T-helper 1 cell treated with Interleukin-12 subunit alpha and Interleukin-12 subunit beta and Interleukin-4 antibody, amounts not matched to agents 30 ng/mL and 1 ng/mL, for 36 hours (primary cell): ENCODE data around the gene TRAPPC2. TPM values are rescaled to one million over a fixed set of nuclear protein-coding genes. Genes with fewer than 3 reads are reported as not detected.
"Not testable (repeated sequence)": the region's sequence is repeated elsewhere in the genome, so short reads cannot be mapped to it uniquely, and the experiment has no call there.

ENCODE experiments used
- intact Hi-C: fragments of 100-400 bp; cut with micrococcal nuclease; formaldehyde crosslinking; loops from one replicate; pipeline ENCODE4 v1.15.1; 2024
- total RNA-seq: library from RNA; stranded (reverse); gene quantifications from 2 replicates; pipeline ENCODE4 v1.2.3, GENCODE V29; 2022

TRAPPC2 gene
- total RNA-seq, 1 donor from 2014 or later = 25.6 TPM

DNA sequence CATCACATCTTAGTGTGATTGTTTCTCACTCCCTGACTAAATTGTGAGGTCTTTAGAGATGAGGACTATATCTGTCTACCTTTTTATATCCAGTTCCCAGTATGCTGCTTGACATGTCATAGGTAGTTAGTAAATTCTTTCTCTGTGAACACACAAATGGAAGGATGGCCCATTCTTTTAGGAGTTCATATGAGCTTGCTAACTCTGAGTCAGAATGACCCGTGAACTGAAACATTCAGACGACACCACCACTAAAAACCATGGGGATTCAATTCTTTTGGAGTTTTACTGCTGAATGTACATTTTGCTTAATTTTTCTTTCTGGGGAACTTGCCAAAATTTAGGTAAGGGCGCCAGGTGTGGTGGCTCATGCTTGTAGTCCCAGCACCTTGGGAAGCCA lies 14.1 kb upstream of the TRAPPC2 start:
- intact Hi-C loops = loop anchor here (1.0 to 5.0 kb wide), 2 partner anchors 90 to 241 kb away; no protein-coding TSS in a partner anchor

DNA sequence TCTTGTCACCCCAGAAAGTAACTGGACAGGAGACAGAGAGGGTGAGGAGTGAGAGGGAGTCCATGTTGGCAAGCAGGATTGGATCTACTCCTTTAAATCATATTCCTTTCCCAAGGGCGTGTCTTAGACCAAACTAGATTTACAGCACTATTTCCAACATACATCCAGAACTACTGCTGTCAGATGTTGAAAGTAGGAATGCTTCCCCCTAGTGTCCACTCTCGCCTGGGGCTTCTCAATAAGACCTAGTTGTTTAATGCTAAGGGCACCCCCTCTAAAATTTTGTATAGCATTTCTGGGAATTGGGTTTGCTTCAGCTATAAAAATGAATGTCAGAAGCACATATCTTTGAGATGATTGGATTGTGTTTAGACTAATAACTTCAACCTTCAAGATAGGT lies 13.4 kb upstream of the TRAPPC2 start:
- intact Hi-C loops = loop anchor here (1.0 to 5.0 kb wide), 2 partner anchors 90 to 241 kb away; no protein-coding TSS in a partner anchor

DNA sequence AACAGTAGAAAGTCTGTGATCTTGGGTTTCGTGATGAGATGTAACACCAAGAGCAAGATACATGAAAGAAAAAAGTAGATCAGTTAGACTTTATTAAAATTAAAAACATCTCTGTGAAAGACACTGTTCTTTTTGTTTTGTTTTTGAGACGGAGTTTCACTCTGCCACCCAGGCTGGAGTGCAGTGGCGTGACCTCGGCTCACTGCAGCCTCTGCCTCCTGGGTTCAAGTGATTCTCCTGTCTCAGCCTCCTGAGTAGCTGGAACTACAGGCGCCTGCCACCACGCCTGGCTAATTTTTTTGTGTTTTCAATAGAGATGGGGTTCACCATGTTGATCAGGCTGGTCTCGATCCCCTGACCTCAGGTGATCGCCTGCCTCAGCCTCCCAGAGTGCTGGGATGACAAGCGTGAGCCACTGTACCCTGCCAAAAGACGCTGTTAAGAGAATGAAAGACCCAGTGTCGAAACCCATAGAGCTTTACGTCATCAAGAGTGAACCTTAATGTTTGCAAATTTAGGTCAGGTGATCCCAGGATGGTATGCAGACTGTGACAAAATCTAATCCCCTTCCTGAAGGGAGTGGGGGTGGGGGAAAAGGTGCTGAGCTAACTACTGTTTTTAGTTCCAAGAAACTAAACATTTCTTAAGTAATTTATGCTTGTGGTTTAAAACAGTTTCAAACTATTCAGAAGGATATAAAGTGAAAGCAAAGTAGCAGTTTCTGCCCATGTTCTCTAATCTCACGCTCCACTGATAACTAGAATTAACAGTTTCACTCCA lies 8.2 kb upstream of the TRAPPC2 start:
- intact Hi-C loops = loop anchor here (1.0 kb wide), 1 partner anchor 8 kb away; the partner anchor contains the start of genes OFD1 and TRAPPC2

DNA sequence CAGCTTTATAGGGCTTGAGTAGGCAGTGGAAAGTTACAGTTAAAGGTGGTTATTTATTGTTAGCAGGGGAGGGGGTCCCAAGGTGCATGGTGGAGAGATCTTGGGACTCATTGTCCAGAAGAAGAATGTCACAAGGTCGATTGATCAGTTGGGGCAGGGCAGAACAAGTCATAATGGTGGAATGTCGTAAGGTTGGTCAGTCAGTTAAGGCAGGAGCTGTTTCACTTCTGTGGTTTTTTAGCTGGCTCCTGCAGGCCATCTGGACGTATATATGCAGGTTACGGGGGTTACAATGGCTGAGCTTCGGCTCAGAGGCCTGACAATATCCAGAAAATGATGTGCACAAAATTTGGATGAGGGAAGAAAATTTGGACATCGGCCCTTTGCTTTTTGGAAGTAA lies 7.3 kb upstream of the TRAPPC2 start:
- intact Hi-C loops = loop anchor here (1.0 kb wide), 1 partner anchor 7 kb away; the partner anchor contains the start of genes OFD1 and TRAPPC2

DNA sequence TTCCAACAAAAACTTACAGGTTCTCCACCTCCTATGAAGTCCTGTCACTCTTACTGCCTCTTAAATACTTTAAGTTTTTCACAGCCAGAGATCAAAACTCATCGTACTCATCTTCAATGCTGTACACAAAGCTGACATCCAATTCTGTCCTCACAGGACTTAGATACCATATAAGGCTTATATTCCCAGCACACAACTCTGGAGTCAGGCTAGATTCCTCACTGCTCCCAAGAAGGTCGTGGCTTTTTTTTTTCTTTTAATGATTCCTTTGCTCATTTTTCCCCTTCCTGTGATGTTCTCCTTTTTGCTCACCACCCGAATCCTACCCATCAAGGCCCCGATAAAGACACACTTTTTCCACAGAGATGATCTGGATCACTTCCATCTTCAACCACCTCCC lies 914 bp downstream of the TRAPPC2 start:
- intact Hi-C loops = loop anchor here (2.0 to 10.0 kb wide), 5 partner anchors 15 to 1941 kb away; partner anchors contain the start of genes FANCB, MOSPD2 and PRPS2

DNA sequence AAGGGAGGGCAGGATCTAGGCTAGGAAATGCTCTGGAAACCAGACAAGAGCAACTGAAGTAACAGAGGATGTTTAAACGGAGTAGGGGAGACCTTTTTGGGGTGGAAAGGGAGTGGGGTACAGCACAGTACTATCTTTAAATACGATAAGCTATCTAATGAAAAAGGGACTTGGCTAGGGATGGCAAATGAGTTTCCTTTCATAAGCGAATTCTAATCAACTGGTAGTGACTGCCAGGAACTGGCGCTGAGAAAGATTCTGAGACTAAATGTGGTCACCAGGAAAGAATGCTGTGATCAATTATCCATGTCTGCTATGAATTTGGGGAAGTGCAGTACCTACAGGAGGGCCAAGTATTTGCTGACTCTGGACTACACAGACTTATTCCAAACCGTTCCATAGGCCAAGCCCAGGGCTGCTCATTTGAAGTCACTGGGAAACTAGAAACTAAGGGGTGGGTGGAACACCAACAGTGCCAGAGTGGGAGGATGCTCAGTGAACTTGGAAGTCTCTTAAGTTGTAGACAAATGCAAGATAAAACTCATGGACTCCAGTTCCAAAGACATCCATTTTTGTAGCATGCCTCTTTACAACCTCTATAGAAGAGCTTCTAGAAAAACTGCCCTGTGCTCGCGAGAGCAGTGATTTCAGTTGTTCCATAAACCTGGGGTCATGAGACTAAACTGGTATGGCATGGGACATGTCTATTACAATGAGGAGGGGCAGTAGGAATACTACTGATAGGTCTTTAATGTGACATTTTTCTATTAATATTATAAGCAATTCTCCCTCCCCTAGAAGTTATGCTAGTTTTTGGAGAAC lies 2.0 kb downstream of the TRAPPC2 start:
- intact Hi-C loops = loop anchor here (2.0 to 10.0 kb wide), 5 partner anchors 14 to 1942 kb away; partner anchors contain the start of genes FANCB, MOSPD2 and PRPS2

DNA sequence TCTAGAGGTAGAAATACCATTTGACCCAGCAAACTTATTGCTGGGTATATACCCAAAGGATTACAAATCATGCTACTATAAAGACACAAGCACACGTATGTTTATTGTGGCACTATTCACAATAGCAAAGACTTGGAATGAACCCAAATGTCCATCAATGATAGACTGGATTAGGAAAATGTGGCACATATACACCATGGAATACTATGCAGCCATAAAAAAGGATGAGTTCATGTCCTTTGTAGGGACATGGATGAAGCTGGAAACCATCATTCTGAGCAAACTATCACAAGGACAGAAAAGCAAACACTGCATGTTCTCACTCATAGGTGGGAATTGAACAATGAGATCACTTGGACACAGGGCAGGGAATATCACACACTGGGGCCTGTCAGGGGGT lies 3.9 kb downstream of the TRAPPC2 start:
- intact Hi-C loops = loop anchor here (5.0 to 10.0 kb wide), 4 partner anchors 638 to 1944 kb away; partner anchors contain the start of genes FANCB, MOSPD2 and PRPS2

DNA sequence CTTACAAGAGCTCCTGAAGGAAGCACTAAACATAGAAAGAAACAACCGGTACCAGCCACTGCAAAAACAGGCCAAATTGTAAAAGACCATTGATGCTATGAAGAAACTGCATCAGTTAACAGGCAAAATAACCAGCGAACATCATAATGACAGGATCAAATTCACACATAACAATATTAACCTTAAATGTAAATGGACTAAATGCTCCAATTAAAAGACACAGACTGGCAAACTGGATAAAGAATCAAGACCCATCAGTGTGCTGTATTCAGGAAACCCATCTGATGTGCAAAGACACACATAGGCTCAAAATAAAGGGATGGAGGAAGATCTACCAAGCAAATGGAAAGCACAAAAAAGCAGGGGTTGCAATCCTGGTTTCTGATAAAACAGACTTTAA lies 7.8 kb downstream of the TRAPPC2 start:
- intact Hi-C loops = not testable (repeated sequence)

DNA sequence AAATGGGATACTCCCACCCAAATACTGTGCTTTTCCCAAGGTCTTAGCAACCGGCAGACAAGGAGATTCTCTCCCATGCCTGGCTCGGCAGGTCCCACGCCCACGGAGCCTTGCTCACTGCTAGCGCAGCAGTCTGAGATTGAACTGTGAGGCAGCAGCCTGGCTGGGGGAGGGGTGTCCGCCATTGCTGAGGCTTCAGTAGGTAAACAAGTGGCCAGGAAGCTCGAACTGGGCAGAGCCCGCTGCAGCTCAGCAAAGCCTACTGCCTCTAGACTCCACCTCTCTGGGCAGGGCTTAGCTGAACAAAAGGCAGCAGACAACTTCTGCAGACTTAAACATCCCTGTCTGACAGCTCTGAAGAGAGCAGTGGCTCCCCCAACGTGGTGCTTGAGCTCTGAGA lies 9.5 kb downstream of the TRAPPC2 start:
- intact Hi-C loops = loop anchor here (1.0 to 2.0 kb wide), 3 partner anchors 8 to 36 kb away; partner anchors contain the start of genes OFD1, RAB9A and TRAPPC2

DNA sequence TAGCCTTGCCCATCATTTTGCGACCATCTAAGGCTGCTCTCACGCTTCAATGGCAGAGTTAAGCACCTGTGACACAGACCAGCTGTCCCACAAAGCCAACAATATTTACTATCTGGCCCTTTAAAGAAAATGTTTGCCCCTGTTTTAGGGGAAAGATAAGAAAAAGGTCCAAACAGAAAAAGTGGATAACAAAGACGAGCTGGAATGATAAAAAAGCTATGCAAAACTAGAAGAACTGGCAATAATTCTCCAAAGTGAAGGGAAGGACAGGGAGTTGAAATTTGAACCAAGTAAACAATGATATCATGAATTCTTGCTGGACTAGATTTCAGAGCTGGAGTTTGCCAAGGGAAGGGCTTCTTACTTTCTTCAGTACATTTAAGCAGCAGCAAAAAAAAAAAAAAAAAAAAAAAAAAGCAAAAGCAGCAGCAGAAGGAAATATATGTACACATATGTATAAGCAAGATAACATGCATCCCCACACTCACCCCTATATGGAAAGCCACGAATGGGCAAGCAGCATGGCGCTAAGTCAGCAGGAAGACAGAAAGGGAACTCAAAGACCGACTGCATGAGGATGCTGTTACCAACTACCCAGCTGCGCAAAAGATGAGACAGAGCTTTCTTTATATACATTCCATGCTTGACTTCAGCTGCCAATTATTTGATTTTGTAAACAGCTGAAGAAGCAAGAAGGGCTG lies 12.5 kb downstream of the TRAPPC2 start:
- intact Hi-C loops = no loop called here

DNA sequence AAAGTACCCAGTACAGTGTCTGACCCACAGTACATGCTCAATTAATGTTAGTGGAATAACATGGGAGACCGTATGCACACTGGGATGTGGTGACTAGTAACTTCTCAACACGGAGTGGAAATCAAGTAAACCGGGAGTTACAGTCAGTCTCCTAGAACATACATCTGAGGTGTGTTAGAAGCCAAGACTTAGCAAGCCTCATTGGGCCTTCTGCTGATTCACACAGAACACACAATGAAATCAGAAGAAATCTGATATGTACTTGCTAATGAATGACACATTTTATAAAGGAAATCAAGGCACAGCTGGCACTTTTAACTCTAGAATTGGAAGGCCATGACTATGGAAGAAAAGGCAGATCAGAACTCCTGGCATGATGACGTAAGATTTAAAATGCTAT lies 13.0 kb downstream of the TRAPPC2 start:
- intact Hi-C loops = no loop called here

DNA sequence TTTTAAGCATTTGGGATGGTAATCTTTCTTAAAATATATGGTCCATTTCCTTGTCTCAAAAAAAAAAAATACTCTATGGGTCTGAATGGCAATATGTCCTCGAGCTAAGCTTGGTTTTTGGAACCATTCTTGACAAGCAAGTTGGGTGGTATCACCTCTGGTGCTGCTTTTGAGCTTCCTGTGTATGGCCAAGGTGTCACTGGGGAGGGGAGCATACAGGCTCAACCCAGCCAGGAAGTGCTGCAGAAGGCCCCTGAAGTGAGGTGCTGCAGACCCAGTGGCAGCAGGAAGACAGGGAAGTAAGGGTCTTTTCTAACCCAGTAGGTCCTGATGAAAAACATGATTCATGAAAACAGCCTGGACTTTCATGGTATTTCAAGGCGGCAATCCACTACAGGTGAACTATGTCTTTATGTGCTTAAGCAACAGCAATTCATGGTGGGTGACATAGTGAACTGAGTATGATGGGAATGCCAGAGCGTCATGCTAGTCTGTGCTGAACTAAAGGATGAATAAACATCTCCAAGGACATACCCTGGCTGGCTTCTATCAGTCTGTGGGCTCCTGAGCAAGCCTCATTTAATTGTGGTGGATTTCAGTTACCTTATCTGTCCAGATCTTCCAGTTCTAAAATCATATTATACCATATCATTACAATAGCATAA lies 15.1 kb downstream of the TRAPPC2 start:
- intact Hi-C loops = loop anchor here (2.0 kb wide), 1 partner anchor 13 kb away; no protein-coding TSS in a partner anchor

DNA sequence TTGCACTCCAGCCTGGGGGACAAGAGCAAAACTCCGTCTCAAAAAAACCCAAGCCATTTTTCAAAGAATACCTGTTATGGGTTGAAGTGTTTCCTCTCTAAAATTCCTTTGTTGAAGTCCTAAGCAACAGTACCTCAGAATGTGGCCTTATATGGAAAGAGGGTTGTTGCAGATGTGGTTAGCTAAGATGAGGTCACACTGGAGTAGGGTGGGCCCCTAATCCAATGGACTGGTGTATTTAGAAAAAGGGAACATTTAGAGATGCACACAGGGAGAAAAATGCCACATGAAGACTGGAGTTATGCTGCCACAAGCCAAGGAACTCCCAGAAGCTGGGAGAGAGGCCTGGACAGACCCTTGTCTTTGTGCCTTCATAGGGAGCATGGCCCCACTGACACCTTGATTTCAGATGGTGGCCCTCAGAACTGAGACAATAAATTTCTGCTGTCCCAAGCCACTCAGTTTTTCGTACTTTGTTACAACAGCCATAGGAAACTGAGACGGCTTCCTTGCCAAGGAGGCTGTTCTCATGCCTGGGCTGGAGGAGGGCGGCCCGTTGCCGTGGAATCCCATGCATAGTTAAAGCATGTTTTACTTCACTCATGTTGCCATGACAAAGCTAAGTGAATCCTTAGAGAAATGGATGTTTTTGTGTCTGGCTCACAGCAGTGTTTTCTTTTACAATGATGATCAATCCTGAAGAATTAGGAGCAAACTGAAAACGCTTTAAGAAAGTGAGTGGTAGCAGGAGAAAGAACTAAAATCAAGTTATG lies 16.5 kb downstream of the TRAPPC2 start:
- intact Hi-C loops = loop anchor here (1.0 to 2.0 kb wide), 2 partner anchors 7 to 15 kb away; no protein-coding TSS in a partner anchor

DNA sequence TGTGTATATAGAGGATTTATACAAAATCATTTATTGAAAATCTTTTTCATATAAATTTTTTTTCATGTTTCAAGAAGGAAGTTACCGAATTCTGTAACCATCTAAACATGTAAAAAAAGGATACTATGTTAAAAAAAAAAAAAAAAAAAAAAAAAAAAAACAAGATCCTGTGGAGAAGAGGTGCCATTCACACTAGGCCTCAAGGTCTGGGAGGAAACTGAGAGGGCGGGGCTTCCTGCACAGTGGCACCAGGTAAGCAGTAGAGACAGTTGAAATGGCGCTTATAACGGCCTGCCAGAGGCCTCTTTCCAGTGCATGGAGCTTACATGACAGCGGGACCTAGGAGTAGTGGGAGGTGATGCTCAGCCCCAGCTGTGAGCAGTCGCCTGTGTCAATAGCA lies 17.5 kb downstream of the TRAPPC2 start:
- intact Hi-C loops = loop anchor here (1.0 kb wide), 1 partner anchor 8 kb away; no protein-coding TSS in a partner anchor

DNA sequence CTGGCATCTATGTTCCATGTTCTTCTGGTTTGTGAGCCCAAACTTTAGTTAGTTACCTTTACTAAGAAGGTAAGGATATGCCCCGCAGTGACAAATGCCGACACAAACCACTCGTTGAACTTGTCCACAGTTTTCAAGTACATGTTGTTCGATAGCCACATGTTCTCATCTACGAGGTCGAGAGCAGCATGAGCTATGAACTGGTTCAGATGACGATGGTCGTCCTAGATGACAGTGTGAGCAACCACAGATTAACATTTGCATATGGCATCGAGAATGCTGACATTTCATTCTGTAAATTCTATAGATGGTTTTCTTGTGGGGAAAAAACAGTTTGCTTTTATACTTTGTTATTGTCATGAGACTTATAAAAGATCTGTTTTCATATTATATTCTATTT lies 18.0 kb downstream of the TRAPPC2 start:
- intact Hi-C loops = no loop called here

DNA sequence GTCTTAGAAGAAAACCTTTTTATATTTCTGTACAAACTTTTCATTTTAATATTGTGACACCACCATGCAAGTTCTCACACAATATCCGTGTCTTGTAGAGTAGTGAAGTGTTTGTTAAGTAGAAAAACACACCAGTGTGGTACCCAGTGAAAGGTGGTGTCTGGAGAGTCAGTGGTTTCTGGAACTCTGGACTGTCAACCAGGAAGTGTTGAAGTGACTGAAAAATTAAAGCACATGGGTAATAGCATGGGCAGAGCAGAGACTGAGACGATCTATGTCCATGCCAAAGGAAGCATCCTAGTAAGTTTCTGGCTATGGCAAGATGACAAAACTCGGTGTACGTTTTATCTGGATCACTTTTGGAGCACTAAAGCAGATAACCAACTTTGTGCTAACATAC lies 23.3 kb downstream of the TRAPPC2 start:
- intact Hi-C loops = no loop called here

DNA sequence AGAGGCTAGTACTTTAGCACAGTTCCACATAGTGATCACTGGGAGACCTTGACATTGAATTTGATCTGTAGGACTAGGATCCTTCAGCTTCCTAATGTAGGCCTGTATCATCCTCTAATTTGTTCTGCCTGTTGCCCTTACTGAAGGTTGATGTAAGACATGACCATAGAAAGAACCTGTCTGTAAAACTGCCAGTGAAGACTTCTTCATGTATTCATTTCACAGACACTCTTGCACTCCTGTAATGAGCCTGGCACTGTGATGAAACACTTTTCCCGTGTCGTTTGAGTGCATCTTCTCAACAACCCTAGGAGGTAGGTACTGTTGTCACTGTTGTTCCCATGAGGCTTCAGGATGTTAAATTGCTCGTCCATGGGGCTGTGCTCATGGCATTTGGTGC lies 30.8 kb downstream of the TRAPPC2 start:
- intact Hi-C loops = no loop called here

DNA sequence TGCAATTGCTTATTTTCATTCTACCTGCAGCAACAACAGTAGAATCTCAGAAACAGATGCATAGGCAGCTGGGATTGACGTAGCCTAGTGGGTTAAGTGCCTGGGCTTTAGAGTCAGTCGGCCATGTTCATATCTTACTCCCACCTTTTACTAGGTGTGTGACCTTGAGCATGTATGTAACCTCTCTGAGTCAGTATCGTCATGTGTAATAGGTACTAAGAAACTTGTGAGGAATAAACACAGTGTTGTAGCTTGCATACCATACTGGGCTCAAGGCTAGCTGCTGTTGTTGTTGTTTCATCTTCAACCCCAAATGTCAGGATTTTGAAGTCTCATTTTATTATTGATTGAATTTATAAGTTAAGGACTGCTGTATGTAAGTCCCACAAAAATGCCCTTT lies 31.3 kb downstream of the TRAPPC2 start:
- intact Hi-C loops = no loop called here

DNA sequence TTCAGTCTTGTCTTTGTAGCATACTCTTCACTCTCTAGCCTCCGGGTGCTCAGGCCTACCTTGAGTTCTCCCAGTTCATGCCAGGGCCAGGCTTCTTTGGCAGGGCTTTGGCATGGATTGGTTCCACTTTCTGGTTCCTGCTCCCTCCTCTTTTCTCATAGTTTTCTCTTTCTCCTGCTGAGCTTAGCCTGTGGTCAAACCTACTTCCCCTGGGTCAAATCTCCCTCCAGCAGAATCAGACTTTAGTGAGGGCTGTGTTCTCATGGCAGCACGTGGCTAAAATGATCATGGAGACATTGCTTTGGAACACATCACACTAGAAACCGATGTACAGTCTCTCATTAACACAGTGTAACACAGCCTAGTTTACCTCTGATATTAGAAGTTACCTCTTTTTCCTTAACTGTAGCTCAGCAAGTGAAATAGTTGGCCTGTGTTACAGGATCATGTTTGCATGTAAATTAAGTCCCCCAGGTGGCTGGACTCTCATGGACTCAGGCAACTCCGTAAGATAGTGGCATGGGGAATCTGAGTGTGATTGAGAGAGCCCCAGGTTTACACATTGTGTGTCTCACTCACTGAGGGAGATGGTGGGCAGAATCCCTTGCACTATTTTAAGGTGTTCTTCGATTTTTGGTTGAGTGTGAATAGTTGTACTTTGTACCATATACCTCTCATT lies 32.2 kb downstream of the TRAPPC2 start:
- intact Hi-C loops = no loop called here
